ENCODE measurements around the gene GRK3.

DNA sequence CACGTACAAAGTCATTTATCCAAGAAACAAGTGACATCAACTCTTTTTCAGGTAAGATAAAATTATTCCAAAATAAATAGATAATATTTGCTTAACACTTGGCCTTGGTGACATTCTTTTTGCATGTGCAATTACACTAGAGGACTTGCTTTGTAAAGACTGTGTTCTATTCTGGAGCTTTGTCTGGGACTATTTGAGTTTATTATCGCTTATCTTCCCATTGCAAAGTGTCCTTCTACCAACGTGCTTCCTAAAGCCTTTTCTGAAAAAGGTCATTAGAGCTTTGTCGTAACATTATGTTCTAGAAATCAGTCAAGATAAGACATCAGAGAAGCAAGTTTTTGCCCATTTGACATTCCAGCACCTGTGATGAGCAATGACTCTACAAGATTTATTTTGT, 99.2 kb downstream of the GRK3 start:
- TF ChIP-seq POLR2A (IDR thresholded peaks at IDR 0.05; ENCODE audit: low read length) (no peak), GATA1 (IDR thresholded peaks at IDR 0.05; ENCODE audit: low read depth, low read length) (no peak)
